Measurements from ENCODE around the gene LDLRAD4.

DNA sequence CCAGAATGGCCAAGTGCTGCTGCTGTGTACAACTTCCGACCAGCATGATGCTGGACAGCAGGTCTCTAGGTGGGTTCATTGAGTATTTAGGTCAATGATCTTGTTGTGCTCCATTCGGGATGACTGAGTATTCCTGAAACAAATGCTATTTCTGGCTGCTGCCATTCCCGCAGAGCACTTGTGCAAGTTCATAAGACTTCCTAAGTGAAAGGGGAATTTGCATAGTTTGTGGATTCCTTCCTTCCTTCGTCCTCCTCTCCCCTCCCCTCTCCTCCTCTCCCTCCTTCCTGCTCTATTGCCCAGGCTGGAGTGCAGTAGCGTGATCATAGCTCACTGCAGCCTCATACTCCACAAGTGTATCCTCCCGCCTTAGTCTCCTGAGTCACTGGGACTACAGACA is 40.4 kb downstream of the LDLRAD4 start:
- TF ChIP-seq FOXM1 (IDR thresholded peaks at IDR 0.05; ENCODE audit: borderline replicate concordance) (no peak), FOXK2 (IDR thresholded peaks at IDR 0.05) (no peak), ARNT (IDR thresholded peaks at IDR 0.05) (no peak), TARDBP (IDR thresholded peaks at IDR 0.05) (no peak), SUZ12 (IDR thresholded peaks at IDR 0.05) (no peak)

Measured in HEK293T (cell line).